ENCODE results near the gene RHOF. TPM values are rescaled to one million over a fixed set of nuclear protein-coding genes. Genes with fewer than 3 reads are reported as not detected.

Gene RHOF
- total RNA-seq, 2 donors from 2014 or later: 103 to 123 TPM

- Mint-ChIP-seq H3K36me3 (ENCODE audit: low read depth) (peaks cover 77% of the 10 kb centered on the region), H3K27me3 (no peaks in the 10 kb centered on the region), H3K4me1 (peaks cover 12% of the 10 kb centered on the region), H3K4me3 (peak overlapping the region; percentile 86), H3K27ac (peak overlapping the region; percentile 74), H3K9me3 (no peaks in the 10 kb centered on the region)
- ATAC-seq (replicated peaks): no peak
Measured at GRCh38 chr12:121812921-121813896, 19.7 kb upstream of the RHOF start.

DNA sequence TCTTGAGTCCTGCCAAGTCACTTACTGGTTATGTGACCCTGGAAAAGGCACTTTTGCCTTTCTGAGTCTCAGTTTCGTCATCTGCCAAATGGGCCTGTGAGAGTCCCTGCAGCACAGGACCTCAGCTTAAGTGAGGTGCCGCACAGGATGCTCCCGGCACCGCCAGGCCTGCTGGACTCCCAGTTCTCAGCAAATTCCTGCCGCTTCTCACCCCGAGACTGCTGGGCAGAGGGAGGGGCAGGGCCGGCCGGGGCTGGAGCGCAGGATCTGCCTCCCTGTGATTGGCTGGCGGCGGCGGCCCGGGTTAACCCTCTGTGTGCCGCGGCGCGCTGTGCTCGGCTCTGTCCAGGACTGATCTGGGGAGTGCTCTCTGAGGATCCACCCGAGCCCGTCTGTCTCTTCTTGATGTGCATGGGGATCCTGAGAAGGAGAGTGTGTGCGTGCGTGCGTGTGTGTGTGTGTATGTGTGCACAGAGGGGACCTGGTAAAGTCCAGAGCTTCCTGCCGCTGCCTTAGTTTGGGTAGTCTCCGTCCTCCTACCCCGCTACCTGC is 18.9 kb upstream of the RHOF start:
- peak overlapping the region; percentile 86 for H3K4me3 Mint-ChIP-seq
- peak overlapping the region; percentile 74 for H3K27ac Mint-ChIP-seq
- H3K36me3 Mint-ChIP-seq (ENCODE audit: low read depth): peaks cover 73% of the 10 kb centered on the region
- peak; percentile 79 for ATAC-seq (replicated peaks)
- no peaks in the 10 kb centered on the region for H3K9me3 Mint-ChIP-seq
- H3K4me1 Mint-ChIP-seq: peaks cover 12% of the 10 kb centered on the region
- no peaks in the 10 kb centered on the region for H3K27me3 Mint-ChIP-seq

- Mint-ChIP-seq H3K27ac (peak overlapping the region; percentile 91), H3K4me3 (peak overlapping the region; percentile 86), H3K9me3 (no peaks in the 10 kb centered on the region), H3K36me3 (ENCODE audit: low read depth) (peaks cover 74% of the 10 kb centered on the region), H3K27me3 (no peaks in the 10 kb centered on the region), H3K4me1 (peaks cover 12% of the 10 kb centered on the region)
- ATAC-seq (replicated peaks): peak; percentile 90
Measured at GRCh38 chr12:121811434-121812319, 18.2 kb upstream of the RHOF start.

- H3K36me3 Mint-ChIP-seq (ENCODE audit: low read depth): peaks cover 74% of the 10 kb centered on the region
- no peak for ATAC-seq (replicated peaks)
- H3K4me1 Mint-ChIP-seq: peaks cover 18% of the 10 kb centered on the region
Measured at GRCh38 chr12:121810833-121811433, 17.4 kb upstream of the RHOF start.

GRCh38 chr12:121810234-121810817 is 16.8 kb upstream of the RHOF start:
- H3K4me3 Mint-ChIP-seq: peak overlapping the region; percentile 86
- peaks cover 18% of the 10 kb centered on the region for H3K4me1 Mint-ChIP-seq
- no peak overlapping the region for H3K27ac Mint-ChIP-seq
- no peaks in the 10 kb centered on the region for H3K9me3 Mint-ChIP-seq
- no peak for ATAC-seq (replicated peaks)
- peaks cover 74% of the 10 kb centered on the region for H3K36me3 Mint-ChIP-seq (ENCODE audit: low read depth)
- H3K27me3 Mint-ChIP-seq: no peaks in the 10 kb centered on the region

More at GRCh38 chr12:121810833-121811433, 17.4 kb upstream of the RHOF start:
- H3K4me3 Mint-ChIP-seq: peak overlapping the region; percentile 86
- H3K9me3 Mint-ChIP-seq: no peaks in the 10 kb centered on the region
- H3K27ac Mint-ChIP-seq: peak overlapping the region; percentile 91
- H3K27me3 Mint-ChIP-seq: no peaks in the 10 kb centered on the region

GRCh38 chr12:121809712-121810116 is 16.2 kb upstream of the RHOF start:
- Mint-ChIP-seq H3K36me3 (ENCODE audit: low read depth) (peaks cover 70% of the 10 kb centered on the region), H3K4me3 (no peak overlapping the region), H3K27me3 (no peaks in the 10 kb centered on the region), H3K27ac (no peak overlapping the region), H3K9me3 (no peaks in the 10 kb centered on the region), H3K4me1 (peaks cover 18% of the 10 kb centered on the region)
- ATAC-seq (replicated peaks): no peak

GRCh38 chr12:121808623-121809022 is 15.1 kb upstream of the RHOF start:
- Mint-ChIP-seq H3K4me1 (peaks cover 18% of the 10 kb centered on the region), H3K27ac (no peak overlapping the region), H3K4me3 (no peak overlapping the region), H3K36me3 (ENCODE audit: low read depth) (peaks cover 72% of the 10 kb centered on the region), H3K9me3 (no peaks in the 10 kb centered on the region), H3K27me3 (no peaks in the 10 kb centered on the region)
- no peak for ATAC-seq (replicated peaks)

DNA sequence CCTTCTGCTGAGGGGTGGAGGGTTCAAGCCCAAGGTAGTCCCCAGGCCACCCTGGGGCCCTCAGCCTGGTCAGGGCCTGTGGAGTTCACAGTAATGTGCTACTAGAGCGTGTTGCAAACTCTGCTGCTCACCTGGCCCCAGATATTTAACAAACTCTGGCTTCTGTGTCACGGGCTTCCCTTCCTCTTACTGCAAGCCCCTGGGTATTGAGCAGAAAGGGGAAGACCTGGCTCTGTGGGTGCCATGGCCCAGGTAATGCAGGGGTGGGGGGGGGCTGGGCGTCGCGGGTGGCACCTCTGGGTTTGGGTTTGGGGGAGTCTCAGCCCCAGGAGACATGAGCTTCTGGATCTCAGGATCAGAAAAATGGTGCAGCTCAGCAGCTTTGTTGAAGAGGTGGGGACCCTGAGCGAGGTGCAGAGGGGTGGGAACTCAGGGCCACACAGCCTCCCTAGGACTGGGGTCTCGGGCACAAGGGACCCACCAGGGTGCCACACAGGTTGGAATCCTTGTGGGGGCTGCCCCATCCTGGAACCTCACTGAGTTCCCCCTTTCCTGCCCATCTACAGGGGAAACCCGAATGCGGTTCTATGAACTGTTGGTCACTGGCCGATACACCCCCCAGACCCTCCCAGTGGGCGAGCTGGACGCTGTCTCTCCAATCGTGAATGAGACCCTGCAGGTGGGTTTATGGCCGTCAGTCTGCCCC is 14.3 kb upstream of the RHOF start:
- Mint-ChIP-seq H3K4me1 (peaks cover 16% of the 10 kb centered on the region), H3K27me3 (no peaks in the 10 kb centered on the region), H3K4me3 (peak overlapping the region; percentile 89), H3K36me3 (ENCODE audit: low read depth) (peaks cover 70% of the 10 kb centered on the region), H3K9me3 (no peaks in the 10 kb centered on the region), H3K27ac (no peak overlapping the region)
- no peak for ATAC-seq (replicated peaks)

GRCh38 chr12:121806546-121807423 is 13.3 kb upstream of the RHOF start:
- no peaks in the 10 kb centered on the region for H3K27me3 Mint-ChIP-seq
- H3K4me1 Mint-ChIP-seq: peaks cover 12% of the 10 kb centered on the region
- peak overlapping the region; percentile 89 for H3K4me3 Mint-ChIP-seq
- H3K36me3 Mint-ChIP-seq (ENCODE audit: low read depth): peaks cover 74% of the 10 kb centered on the region
- no peaks in the 10 kb centered on the region for H3K9me3 Mint-ChIP-seq
- H3K27ac Mint-ChIP-seq: peak overlapping the region; percentile 80
- no peak for ATAC-seq (replicated peaks)

GRCh38 chr12:121806009-121806545 is 12.6 kb upstream of the RHOF start:
- H3K9me3 Mint-ChIP-seq: no peaks in the 10 kb centered on the region
- H3K36me3 Mint-ChIP-seq (ENCODE audit: low read depth): peaks cover 78% of the 10 kb centered on the region
- peaks cover 10% of the 10 kb centered on the region for H3K4me1 Mint-ChIP-seq
- H3K4me3 Mint-ChIP-seq: peak overlapping the region; percentile 89
- no peak for ATAC-seq (replicated peaks)
- peak overlapping the region; percentile 80 for H3K27ac Mint-ChIP-seq
- H3K27me3 Mint-ChIP-seq: no peaks in the 10 kb centered on the region

GRCh38 chr12:121805171-121806008 is 11.9 kb upstream of the RHOF start:
- peaks cover 76% of the 10 kb centered on the region for H3K36me3 Mint-ChIP-seq (ENCODE audit: low read depth)
- ATAC-seq (replicated peaks): no peak
- no peaks in the 10 kb centered on the region for H3K9me3 Mint-ChIP-seq
- no peaks in the 10 kb centered on the region for H3K27me3 Mint-ChIP-seq
- peaks cover 6% of the 10 kb centered on the region for H3K4me1 Mint-ChIP-seq
- H3K4me3 Mint-ChIP-seq: peak overlapping the region; percentile 89
- H3K27ac Mint-ChIP-seq: peak overlapping the region; percentile 85
